HG02678 (cell line): ENCODE data around the gene ATG16L2.

Source experiments
- ATAC-seq: cut with Tn5 transposase; IDR thresholded peaks from one replicate; pipeline ENCODE4 v1.9.1; 2021; ENCODE audit warnings: mild to moderate bottlenecking, moderate library complexity; ENCODE audit not compliant: unreplicated experiment

ATG16L2 gene

DNA sequence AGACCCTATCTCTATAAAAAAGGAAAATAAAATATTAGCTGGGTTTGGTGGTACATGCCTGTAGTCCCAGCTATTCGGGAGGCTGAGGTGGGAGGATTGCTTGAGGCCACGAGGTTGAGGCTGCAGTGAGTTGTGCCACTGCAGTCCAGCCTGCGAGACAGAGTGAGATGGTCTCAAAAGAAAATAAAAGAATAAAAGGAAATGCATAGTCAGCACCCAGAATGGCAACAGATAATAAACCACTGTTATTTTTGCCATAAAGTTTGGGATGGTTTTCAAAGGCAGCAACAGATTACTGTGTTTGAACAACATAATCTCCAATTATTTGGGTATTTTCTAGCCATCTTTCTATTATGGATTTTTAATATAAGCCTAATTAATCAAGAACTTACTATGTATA is 61.9 kb downstream of the ATG16L2 start:
- ATAC-seq, result no peak
